HFF-Myc (cell line): ENCODE results near the gene REG4.

Experiments
- DNase-seq: peaks from one replicate; pipeline ENCODE4 v3.0.0-alpha.2; 2011; ENCODE audit warnings: low read depth; ENCODE audit errors: extremely low read depth
- H3K4me3 ChIP-seq: replicated peaks from 2 replicates; pipeline ENCODE4 v1.5.1; 2011; ENCODE audit warnings: low read depth, mild to moderate bottlenecking, control low read depth, low read length
- CTCF ChIP-seq: IDR thresholded peaks from 2 replicates; pipeline ENCODE4 v1.5.1; 2012; ENCODE audit warnings: mild to moderate bottlenecking, low read depth, low read length, control low read depth; ENCODE audit errors: missing control alignments

REG4 gene

GRCh38 chr1:119767486-119767885 is 43.8 kb downstream of the REG4 start:
- no peak for DNase-seq
- no peak for TF ChIP-seq CTCF
- no peak overlapping the region for H3K4me3 ChIP-seq

- no peak for DNase-seq
- no peak overlapping the region for H3K4me3 ChIP-seq
- TF ChIP-seq CTCF, result no peak
Measured at GRCh38 chr1:119766374-119766794, 44.9 kb downstream of the REG4 start.

GRCh38 chr1:119764220-119764619 is 47.0 kb downstream of the REG4 start:
- no peak for TF ChIP-seq CTCF
- H3K4me3 ChIP-seq, result no peak overlapping the region
- DNase-seq, result no peak

- no peak overlapping the region for H3K4me3 ChIP-seq
- TF ChIP-seq CTCF, result no peak
- no peak for DNase-seq
Measured at GRCh38 chr1:119762953-119763352, 48.3 kb downstream of the REG4 start.

- no peak for TF ChIP-seq CTCF
- no peak overlapping the region for H3K4me3 ChIP-seq
- DNase-seq, result no peak
Measured at GRCh38 chr1:119762409-119762808, 48.9 kb downstream of the REG4 start.

- no peak overlapping the region for H3K4me3 ChIP-seq
- no peak for TF ChIP-seq CTCF
- DNase-seq, result no peak
Measured at GRCh38 chr1:119758584-119758983, 52.7 kb downstream of the REG4 start.

- DNase-seq, result no peak
- no peak for TF ChIP-seq CTCF
- no peak overlapping the region for H3K4me3 ChIP-seq
Measured at GRCh38 chr1:119752592-119752991, 58.7 kb downstream of the REG4 start.
